ENCODE data around the gene RBM28. TPM values are rescaled to one million over a fixed set of nuclear protein-coding genes. Genes with fewer than 3 reads are reported as not detected.

The RBM28 gene
- total and polyA plus RNA-seq, 2 of the 8 experiments (the other 6 are each of a cell fraction or from before 2014, with no cell fraction given) = 12.8 to 65.3 TPM

GRCh38 chr7:128391805-128392204 is 48.1 kb upstream of the RBM28 start:
- H4K91ac ChIP-seq (replicated peaks; ENCODE audit: insufficient read length, low read length) = no peak overlapping the region
- peak overlapping the region; percentile 16; the same call in 1 of the 2 replicates for H4K8ac ChIP-seq (ENCODE audit: extremely low read depth, insufficient read depth, low read length)
- no peaks in the 10 kb centered on the region for H3K79me1 ChIP-seq (ENCODE audit: low read depth, low read length)
- no peaks in the 10 kb centered on the region for H3K36me3 ChIP-seq (ENCODE audit: control insufficient read depth in 2 of 4, insufficient read depth in 4 of 4, low read length in 3 of 4)
- H3K23me2 ChIP-seq (ENCODE audit: low read depth, low read length) = no peaks in the 10 kb centered on the region; the same call in 1 of the 2 replicates
- H3K9ac ChIP-seq (replicated peaks in 1 of 4; ENCODE audit: extremely low read depth in 1 of 4, low read depth in 3 of 4, low read length in 3 of 4) = no peak overlapping the region
- WGBS, 2 experiments (ENCODE audit: extremely low coverage in 1 of 2, insufficient coverage in 1 of 2, insufficient read length in 1 of 2, insufficient replicate concordance in 2 of 2, low coverage in 1 of 2, low lambda C conversion rate in 2 of 2, missing lambda C conversion rate in 1 of 2) = 86% methylated on average over 7 of the region's 7 CpGs; no CpG with 5 or more reads in 1 of the 2 experiments
- FAIRE-seq (no peak), DNase-seq (ENCODE audit: low read depth in 1 of 2, low spot score in 2 of 2) (no peak)
- no peaks in the 10 kb centered on the region for H3K9me3 ChIP-seq (ENCODE audit: insufficient read depth in 2 of 2, low read depth in 1 of 2, low read length in 1 of 2)
- CTCF ChIA-PET (ENCODE audit: partially characterized antibody) = interaction anchor here (1.0 to 19.2 kb wide), 9 partner anchors 15 to 78 kb away, joined by 3 to 345 read pairs (median 37); partner anchors contain the start of genes PRRT4 and RBM28
- H2AK5ac ChIP-seq (ENCODE audit: low read depth, low read length) = no peak overlapping the region
- H2BK5ac ChIP-seq (ENCODE audit: low read depth, low read length) = no peak overlapping the region; the same call in 1 of the 2 replicates
- POLR2A ChIA-PET (ENCODE audit: partially characterized antibody) = interaction anchor here (1.1 to 2.3 kb wide), 3 partner anchors 13 to 47 kb away, joined by 3 to 8 read pairs (median 5); no protein-coding TSS in a partner anchor
- H3K4me3 ChIP-seq (ENCODE audit: extremely low read depth in 1 of 4, insufficient read depth in 2 of 4, low read depth in 3 of 4, low read length in 4 of 4) = no peak overlapping the region
- H2BK15ac ChIP-seq (ENCODE audit: low read length) = no peak overlapping the region
- H3K4me2 ChIP-seq (ENCODE audit: insufficient read depth in 1 of 2, low read depth in 2 of 2, low read length in 2 of 2) = no peak overlapping the region
- H3K27ac ChIP-seq (ENCODE audit: low read depth, low read length) = no peak overlapping the region
- no peak overlapping the region for H3K56ac ChIP-seq (replicated peaks; ENCODE audit: insufficient read length, low read depth, low read length)
- no peak overlapping the region for H4K5ac ChIP-seq (ENCODE audit: insufficient read length, low read depth, low read length)
- no peak overlapping the region for H2AFZ ChIP-seq (ENCODE audit: low read length)
- no peak overlapping the region for H3K14ac ChIP-seq (ENCODE audit: insufficient read length)
- H3K4me1 ChIP-seq (replicated peaks in 1 of 4; ENCODE audit: control insufficient read depth in 3 of 4, insufficient read depth in 4 of 4, low read length in 3 of 4) = peaks cover 0 to 11% (median 9%) of the 10 kb centered on the region in 4 experiments; a peak in 6 of 7 replicates
- H2BK120ac ChIP-seq (replicated peaks; ENCODE audit: low read depth, low read length) = no peak overlapping the region
- peaks cover 0 to 6% (median 0%) of the 10 kb centered on the region in 4 experiments; a peak in 2 of 7 replicates for H3K27me3 ChIP-seq (replicated peaks in 1 of 4; ENCODE audit: control insufficient read depth in 3 of 4, extremely low read depth in 1 of 4, insufficient read depth in 3 of 4, low read length in 3 of 4)
- no peak overlapping the region for H2BK12ac ChIP-seq (ENCODE audit: low read depth, low read length)
- H3K18ac ChIP-seq (ENCODE audit: extremely low read depth, low read length) = no peak overlapping the region
- H2BK20ac ChIP-seq (ENCODE audit: low read length) = no peak overlapping the region
- no peak overlapping the region for H3K4ac ChIP-seq (replicated peaks; ENCODE audit: insufficient read length, low read depth, low read length)
- H3K79me2 ChIP-seq (ENCODE audit: control insufficient read depth in 1 of 2, insufficient read depth in 2 of 2, low read length in 2 of 2) = no peaks in the 10 kb centered on the region
- H4K20me1 ChIP-seq (replicated peaks in 1 of 2; ENCODE audit: control insufficient read depth in 1 of 2, insufficient read depth in 2 of 2, low read length in 2 of 2) = no peaks in the 10 kb centered on the region
- no peak overlapping the region for H3K23ac ChIP-seq (ENCODE audit: insufficient read length)
- no peak for TF ChIP-seq SP2 (IDR thresholded peaks at IDR 0.05; ENCODE audit: low read length)
- no peak for TF ChIP-seq KDM5A (IDR thresholded peaks at IDR 0.05; ENCODE audit: low read length)
- no peak for TF ChIP-seq SUZ12 (IDR thresholded peaks at IDR 0.05; ENCODE audit: low read length)
- no peak for TF ChIP-seq SP1 (IDR thresholded peaks at IDR 0.05; ENCODE audit: low read depth, low read length)
- no peak for TF ChIP-seq CHD1 (IDR thresholded peaks at IDR 0.05; ENCODE audit: low read depth, low read length)
- no peak for TF ChIP-seq CREB1 (IDR thresholded peaks at IDR 0.05)
- TF ChIP-seq HDAC2 (IDR thresholded peaks at IDR 0.05; ENCODE audit: borderline replicate concordance in 1 of 2, low read depth in 2 of 2, low read length in 2 of 2) = no peak
- TF ChIP-seq, protein P1, sequence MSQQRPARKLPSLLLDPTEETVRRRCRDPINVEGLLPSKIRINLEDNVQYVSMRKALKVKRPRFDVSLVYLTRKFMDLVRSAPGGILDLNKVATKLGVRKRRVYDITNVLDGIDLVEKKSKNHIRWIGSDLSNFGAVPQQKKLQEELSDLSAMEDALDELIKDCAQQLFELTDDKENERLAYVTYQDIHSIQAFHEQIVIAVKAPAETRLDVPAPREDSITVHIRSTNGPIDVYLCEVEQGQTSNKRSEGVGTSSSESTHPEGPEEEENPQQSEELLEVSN (IDR thresholded peaks at IDR 0.05) = no peak
- TF ChIP-seq TEAD4 (IDR thresholded peaks at IDR 0.05; ENCODE audit: low read depth, low read length) = no peak
- TF ChIP-seq CBX8 (IDR thresholded peaks at IDR 0.05; ENCODE audit: borderline replicate concordance, low read depth, low read length) = no peak
- no peak for TF ChIP-seq EZH2 (IDR thresholded peaks at IDR 0.05; ENCODE audit: low read depth, low read length, severe bottlenecking)
- TF ChIP-seq GABPA (IDR thresholded peaks at IDR 0.05; ENCODE audit: borderline replicate concordance, insufficient read depth, low read length) = no peak
- no peak for TF ChIP-seq PHF8 (conservative IDR thresholded peaks at IDR 0.05; ENCODE audit: low read depth, low read length)
